ENCODE measurements around the gene RAD18.

Gene RAD18

DNA sequence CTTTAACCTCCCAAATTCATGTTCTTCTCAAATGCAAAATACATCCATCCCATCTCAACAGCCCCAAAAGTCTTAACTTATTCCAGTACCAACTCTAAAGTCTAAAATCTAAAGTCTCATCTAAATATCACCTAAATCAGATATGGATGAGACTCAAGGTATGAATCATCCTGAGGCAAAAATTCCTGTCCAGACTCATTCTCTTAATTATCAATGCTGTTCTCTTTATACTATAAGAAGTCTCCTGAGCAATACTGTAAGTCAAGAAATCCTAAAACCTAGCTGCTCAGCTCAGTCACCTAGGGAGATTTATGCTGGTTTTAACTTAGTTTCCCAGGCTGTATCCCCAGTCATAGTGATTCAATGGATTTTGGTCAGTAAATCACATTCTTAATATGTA is 11.1 kb downstream of the RAD18 start:
- no peak overlapping the region for H3K4me3 ChIP-seq (ENCODE audit: low read depth, low read length)
- TF ChIP-seq, protein P1, sequence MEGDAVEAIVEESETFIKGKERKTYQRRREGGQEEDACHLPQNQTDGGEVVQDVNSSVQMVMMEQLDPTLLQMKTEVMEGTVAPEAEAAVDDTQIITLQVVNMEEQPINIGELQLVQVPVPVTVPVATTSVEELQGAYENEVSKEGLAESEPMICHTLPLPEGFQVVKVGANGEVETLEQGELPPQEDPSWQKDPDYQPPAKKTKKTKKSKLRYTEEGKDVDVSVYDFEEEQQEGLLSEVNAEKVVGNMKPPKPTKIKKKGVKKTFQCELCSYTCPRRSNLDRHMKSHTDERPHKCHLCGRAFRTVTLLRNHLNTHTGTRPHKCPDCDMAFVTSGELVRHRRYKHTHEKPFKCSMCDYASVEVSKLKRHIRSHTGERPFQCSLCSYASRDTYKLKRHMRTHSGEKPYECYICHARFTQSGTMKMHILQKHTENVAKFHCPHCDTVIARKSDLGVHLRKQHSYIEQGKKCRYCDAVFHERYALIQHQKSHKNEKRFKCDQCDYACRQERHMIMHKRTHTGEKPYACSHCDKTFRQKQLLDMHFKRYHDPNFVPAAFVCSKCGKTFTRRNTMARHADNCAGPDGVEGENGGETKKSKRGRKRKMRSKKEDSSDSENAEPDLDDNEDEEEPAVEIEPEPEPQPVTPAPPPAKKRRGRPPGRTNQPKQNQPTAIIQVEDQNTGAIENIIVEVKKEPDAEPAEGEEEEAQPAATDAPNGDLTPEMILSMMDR (IDR thresholded peaks at IDR 0.05; ENCODE audit: low read depth, low read length), result no peak

- TF ChIP-seq, protein P1 (IDR thresholded peaks at IDR 0.05; ENCODE audit: low read depth, low read length), result no peak
- no peak overlapping the region for H3K4me3 ChIP-seq (ENCODE audit: low read depth, low read length)
These were observed 17.2 kb downstream of the RAD18 start for GRCh38 chr3:8945890-8946600.

- H3K4me3 ChIP-seq (ENCODE audit: low read depth, low read length), result no peak overlapping the region
- TF ChIP-seq, protein P1 (IDR thresholded peaks at IDR 0.05; ENCODE audit: low read depth, low read length), result no peak
These were observed 20.4 kb downstream of the RAD18 start for GRCh38 chr3:8942746-8943488.

- TF ChIP-seq, protein P1 (IDR thresholded peaks at IDR 0.05; ENCODE audit: low read depth, low read length), result no peak
- H3K4me3 ChIP-seq (ENCODE audit: low read depth, low read length), result no peak overlapping the region
These were observed 21.2 kb downstream of the RAD18 start for GRCh38 chr3:8942115-8942514.

DNA sequence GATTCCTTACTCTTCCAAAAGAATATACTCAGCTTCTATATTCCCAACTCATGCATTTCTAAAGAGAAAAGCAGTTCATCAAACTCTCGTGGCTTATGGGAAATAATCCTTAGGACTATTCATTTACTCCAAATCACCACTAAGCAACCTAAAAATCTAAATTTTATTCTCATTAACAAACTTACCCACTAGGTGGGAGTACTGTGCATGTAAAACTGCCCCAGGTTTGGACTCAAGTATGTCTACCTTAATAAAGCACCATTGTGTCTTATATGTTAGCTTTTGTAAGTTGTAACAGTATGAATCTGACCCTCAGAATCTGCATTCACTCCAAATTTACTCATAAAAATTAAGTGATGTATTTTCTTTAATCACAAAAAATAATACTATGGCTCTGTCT is 25.3 kb downstream of the RAD18 start:
- no peak overlapping the region for H3K4me3 ChIP-seq (ENCODE audit: low read depth, low read length)
- TF ChIP-seq, protein P1 (IDR thresholded peaks at IDR 0.05; ENCODE audit: low read depth, low read length), result peak; percentile 16; the same call in 1 of the 2 replicates

DNA sequence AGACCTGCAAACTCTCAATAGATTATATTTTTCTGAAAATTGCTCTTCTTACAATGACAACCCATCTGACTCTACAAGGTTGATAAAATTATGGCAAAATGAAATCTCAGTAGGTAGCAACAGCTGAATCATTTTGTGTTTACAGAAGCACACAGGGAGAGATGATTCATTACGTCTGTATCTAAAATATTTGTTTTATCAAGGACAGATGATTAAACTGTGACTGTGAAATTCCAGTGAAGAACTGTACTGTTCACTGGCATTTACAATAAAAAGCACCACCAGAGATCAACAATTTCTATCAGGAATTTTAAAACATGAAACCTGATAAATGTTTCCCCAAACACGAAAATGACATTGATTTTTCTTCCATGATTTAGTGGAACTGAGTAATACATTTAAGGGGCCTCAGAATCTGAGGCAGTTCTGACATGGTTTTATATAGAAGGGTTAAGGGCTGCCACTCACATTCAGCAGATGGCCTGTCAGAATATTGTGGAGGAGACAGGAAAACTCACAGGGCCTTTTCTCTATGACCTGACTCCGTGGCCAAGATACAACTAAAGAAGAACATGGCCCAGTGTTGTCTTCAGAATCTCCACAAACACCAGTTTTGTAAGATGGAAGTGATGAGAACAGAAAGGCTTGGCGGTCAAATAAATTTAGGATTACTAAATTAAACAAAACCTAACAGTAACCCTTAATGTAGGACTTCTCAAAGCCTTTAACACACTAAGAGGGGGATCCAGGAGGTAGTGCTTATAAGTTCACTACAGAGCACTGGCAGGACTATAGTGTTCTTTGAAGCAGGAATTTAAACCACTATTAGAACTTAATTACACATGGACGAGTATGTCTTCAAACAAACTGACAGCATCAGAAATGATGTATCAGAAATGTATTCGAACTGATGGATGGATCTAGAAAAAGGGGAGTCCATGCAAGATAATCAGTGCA is 25.9 kb downstream of the RAD18 start:
- TF ChIP-seq, protein P1 (IDR thresholded peaks at IDR 0.05; ENCODE audit: low read depth, low read length), result no peak
- peak overlapping the region; percentile 21; the same call in 1 of the 2 replicates for H3K4me3 ChIP-seq (ENCODE audit: low read depth, low read length)

Measured in WI38 (cell line).